ENCODE results near the gene METRNL. TPM values are rescaled to one million over a fixed set of nuclear protein-coding genes. Genes with fewer than 3 reads are reported as not detected.

METRNL gene
- total RNA-seq, 2 donors from 2014 or later: 141 to 180 TPM

DNA sequence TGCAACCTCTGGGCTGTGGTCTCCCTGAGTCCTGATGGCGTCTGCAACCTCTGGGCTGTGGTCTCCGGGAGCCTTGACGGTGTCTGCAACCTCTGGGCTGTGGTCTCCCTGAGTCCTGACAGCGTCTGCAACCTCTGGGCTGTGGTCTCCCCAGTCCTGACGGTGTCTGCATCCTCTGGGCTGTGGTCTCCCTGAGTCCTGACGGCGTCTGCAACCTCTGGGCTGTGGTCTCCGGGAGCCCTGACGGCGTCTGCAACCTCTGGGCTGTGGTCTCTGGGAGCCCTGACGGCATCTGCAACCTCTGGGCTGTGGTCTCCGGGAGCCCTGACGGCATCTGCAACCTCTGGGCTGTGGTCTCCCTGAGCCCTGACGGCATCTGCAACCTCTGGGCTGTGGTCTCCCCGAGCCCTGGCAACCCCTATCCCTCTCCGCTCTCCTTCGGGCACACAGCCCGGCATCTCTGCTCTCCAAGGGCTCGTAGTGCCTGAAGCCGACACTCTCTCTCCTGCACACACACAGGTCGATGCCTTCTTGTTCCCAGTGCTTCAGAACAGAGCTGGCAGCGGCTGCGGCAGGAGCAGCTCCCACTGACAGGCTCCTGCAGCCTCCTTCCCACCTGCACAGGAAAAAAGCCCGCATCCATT lies 45.6 kb downstream of the METRNL start:
- TF ChIP-seq, protein P1, sequence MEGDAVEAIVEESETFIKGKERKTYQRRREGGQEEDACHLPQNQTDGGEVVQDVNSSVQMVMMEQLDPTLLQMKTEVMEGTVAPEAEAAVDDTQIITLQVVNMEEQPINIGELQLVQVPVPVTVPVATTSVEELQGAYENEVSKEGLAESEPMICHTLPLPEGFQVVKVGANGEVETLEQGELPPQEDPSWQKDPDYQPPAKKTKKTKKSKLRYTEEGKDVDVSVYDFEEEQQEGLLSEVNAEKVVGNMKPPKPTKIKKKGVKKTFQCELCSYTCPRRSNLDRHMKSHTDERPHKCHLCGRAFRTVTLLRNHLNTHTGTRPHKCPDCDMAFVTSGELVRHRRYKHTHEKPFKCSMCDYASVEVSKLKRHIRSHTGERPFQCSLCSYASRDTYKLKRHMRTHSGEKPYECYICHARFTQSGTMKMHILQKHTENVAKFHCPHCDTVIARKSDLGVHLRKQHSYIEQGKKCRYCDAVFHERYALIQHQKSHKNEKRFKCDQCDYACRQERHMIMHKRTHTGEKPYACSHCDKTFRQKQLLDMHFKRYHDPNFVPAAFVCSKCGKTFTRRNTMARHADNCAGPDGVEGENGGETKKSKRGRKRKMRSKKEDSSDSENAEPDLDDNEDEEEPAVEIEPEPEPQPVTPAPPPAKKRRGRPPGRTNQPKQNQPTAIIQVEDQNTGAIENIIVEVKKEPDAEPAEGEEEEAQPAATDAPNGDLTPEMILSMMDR (IDR thresholded peaks at IDR 0.05): no peak
- Histone ChIP-seq H3K27me3 (replicated peaks; ENCODE audit: insufficient read depth) (no peaks in the 10 kb centered on the region), H3K36me3 (no peaks in the 10 kb centered on the region), H3K4me1 (ENCODE audit: control insufficient read depth in 1 of 2, low read depth in 2 of 2) (peaks cover 0 to 9% of the 10 kb centered on the region in 2 donors), H3K4me3 (no peak overlapping the region), H3K9me3 (no peaks in the 10 kb centered on the region), H3K27ac (no peak overlapping the region)
- DNase-seq (ENCODE audit: low spot score): no peak
- ATAC-seq (ENCODE audit: insufficient number of reproducible peaks, low FRiP score, low read depth): no peak

GRCh38 chr17:83125515-83126274 lies 46.3 kb downstream of the METRNL start:
- Histone ChIP-seq H3K27ac (no peak overlapping the region), H3K9me3 (no peaks in the 10 kb centered on the region), H3K4me3 (no peak overlapping the region), H3K36me3 (no peaks in the 10 kb centered on the region), H3K4me1 (ENCODE audit: control insufficient read depth in 1 of 2, low read depth in 2 of 2) (peaks cover 0 to 9% of the 10 kb centered on the region in 2 donors), H3K27me3 (replicated peaks; ENCODE audit: insufficient read depth) (no peaks in the 10 kb centered on the region)
- TF ChIP-seq, protein P1 (IDR thresholded peaks at IDR 0.05): no peak
- no peak for DNase-seq (ENCODE audit: low spot score)
- no peak for ATAC-seq (ENCODE audit: insufficient number of reproducible peaks, low FRiP score, low read depth)

DNA sequence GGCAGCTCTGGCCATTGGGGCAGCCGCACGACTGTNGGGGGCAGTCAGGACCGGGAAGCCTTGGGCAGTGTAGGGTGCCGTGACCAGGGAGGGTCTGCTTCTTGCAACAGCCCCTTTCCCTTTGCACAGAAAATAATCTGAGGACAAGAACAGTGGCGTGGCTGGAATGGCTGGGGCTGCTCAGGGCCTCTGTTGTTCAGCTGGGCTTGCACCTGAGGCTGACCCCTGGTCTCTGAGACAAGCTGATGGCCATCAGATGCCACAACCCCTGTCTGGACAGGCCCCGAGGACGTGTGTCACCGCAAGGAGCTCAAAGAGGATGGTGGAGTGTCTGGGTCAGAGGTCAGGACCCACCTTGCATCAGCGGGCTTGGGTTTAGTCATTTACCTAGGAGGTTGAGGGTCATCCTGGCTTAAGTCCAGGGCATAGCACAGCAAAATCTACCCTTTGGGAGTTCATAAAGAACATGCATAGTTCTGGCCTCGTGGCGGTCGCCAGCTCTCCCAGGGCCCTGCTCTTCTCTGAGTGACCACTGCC lies 46.9 kb downstream of the METRNL start:
- H3K27ac ChIP-seq: no peak overlapping the region
- no peaks in the 10 kb centered on the region for H3K9me3 ChIP-seq
- ATAC-seq (ENCODE audit: insufficient number of reproducible peaks, low FRiP score, low read depth): no peak
- H3K4me3 ChIP-seq: no peak overlapping the region
- no peaks in the 10 kb centered on the region for H3K36me3 ChIP-seq
- H3K27me3 ChIP-seq (replicated peaks; ENCODE audit: insufficient read depth): no peaks in the 10 kb centered on the region
- TF ChIP-seq, protein P1 (IDR thresholded peaks at IDR 0.05): no peak
- H3K4me1 ChIP-seq (ENCODE audit: control insufficient read depth in 1 of 2, low read depth in 2 of 2): peaks cover 0 to 9% of the 10 kb centered on the region in 2 donors
- DNase-seq (ENCODE audit: low spot score): no peak

GRCh38 chr17:83127431-83128160 lies 48.2 kb downstream of the METRNL start:
- Histone ChIP-seq H3K27ac (no peak overlapping the region), H3K36me3 (no peaks in the 10 kb centered on the region), H3K4me3 (no peak overlapping the region), H3K9me3 (no peaks in the 10 kb centered on the region), H3K4me1 (ENCODE audit: control insufficient read depth in 1 of 2, low read depth in 2 of 2) (peaks cover 0 to under 1% of the 10 kb centered on the region in 2 donors), H3K27me3 (replicated peaks; ENCODE audit: insufficient read depth) (no peaks in the 10 kb centered on the region)
- no peak for DNase-seq (ENCODE audit: low spot score)
- TF ChIP-seq, protein P1 (IDR thresholded peaks at IDR 0.05): no peak
- no peak for ATAC-seq (ENCODE audit: insufficient number of reproducible peaks, low FRiP score, low read depth)

Data from thoracic aorta (tissue), 2 donors.